CD4-positive, alpha-beta T cell treated with Interleukin-15 for 1 hour (primary cell): Measurements from ENCODE around the gene WNT9B.

Source experiments
- DNase-seq: peaks from one replicate; pipeline ENCODE4 v3.0.0-alpha.2; 2020

Gene WNT9B

GRCh38 chr17:46885415-46886309 is 34.3 kb downstream of the WNT9B start:
- DNase-seq, result no peak

GRCh38 chr17:46886310-46886663 is 34.9 kb downstream of the WNT9B start:
- no peak for DNase-seq

- DNase-seq, result no peak
Observed at GRCh38 chr17:46887717-46888116, 36.3 kb downstream of the WNT9B start.

GRCh38 chr17:46888727-46889126 is 37.3 kb downstream of the WNT9B start:
- DNase-seq, result no peak

- DNase-seq, result no peak
Observed at GRCh38 chr17:46889519-46889918, 38.1 kb downstream of the WNT9B start.

- DNase-seq, result no peak
Observed at GRCh38 chr17:46889992-46890564, 38.7 kb downstream of the WNT9B start.

GRCh38 chr17:46890638-46891037 is 39.3 kb downstream of the WNT9B start:
- no peak for DNase-seq

- DNase-seq, result no peak
Observed at GRCh38 chr17:46892192-46892703, 40.9 kb downstream of the WNT9B start.

- no peak for DNase-seq
Observed at GRCh38 chr17:46894024-46894423, 42.6 kb downstream of the WNT9B start.

- DNase-seq, result no peak
Observed at GRCh38 chr17:46894476-46895151, 43.2 kb downstream of the WNT9B start.

GRCh38 chr17:46895171-46895570 is 43.8 kb downstream of the WNT9B start:
- DNase-seq, result no peak

GRCh38 chr17:46896991-46897390 is 45.6 kb downstream of the WNT9B start:
- DNase-seq, result no peak

- DNase-seq, result no peak
Observed at GRCh38 chr17:46898364-46898763, 47.0 kb downstream of the WNT9B start.

- DNase-seq, result no peak
Observed at GRCh38 chr17:46898860-46899259, 47.5 kb downstream of the WNT9B start.

- no peak for DNase-seq
Observed at GRCh38 chr17:46901291-46901690, 49.9 kb downstream of the WNT9B start.

GRCh38 chr17:46903762-46904672 is 52.6 kb downstream of the WNT9B start:
- DNase-seq, result no peak

- no peak for DNase-seq
Observed at GRCh38 chr17:46908068-46908737, 56.8 kb downstream of the WNT9B start.

GRCh38 chr17:46910179-46910927 is 59.0 kb downstream of the WNT9B start:
- DNase-seq, result no peak

- no peak for DNase-seq
Observed at GRCh38 chr17:46911311-46911710, 59.9 kb downstream of the WNT9B start.

GRCh38 chr17:46915596-46915995 is 64.2 kb downstream of the WNT9B start:
- DNase-seq, result no peak

GRCh38 chr17:46916211-46916610 is 64.8 kb downstream of the WNT9B start:
- no peak for DNase-seq
